GM21825 (cell line): Measurements from ENCODE around the gene FNIP2.
"Not testable (repeated sequence)": the region's sequence is repeated elsewhere in the genome, so short reads cannot be mapped to it uniquely, and the experiment has no call there.

Source experiments
- ATAC-seq: cut with Tn5 transposase; IDR thresholded peaks from one replicate; pipeline ENCODE4 v1.9.1; 2021; ENCODE audit warnings: mild to moderate bottlenecking, moderate library complexity; ENCODE audit not compliant: unreplicated experiment

FNIP2 gene

GRCh38 chr4:158768555-158769174 lies at the start of gene FNIP2:
Gene FNIP2 (plus strand): TSS chr4:158769026. CDS start chr4:158769213, 187 bp downstream.
- peak; percentile 86 for ATAC-seq

DNA sequence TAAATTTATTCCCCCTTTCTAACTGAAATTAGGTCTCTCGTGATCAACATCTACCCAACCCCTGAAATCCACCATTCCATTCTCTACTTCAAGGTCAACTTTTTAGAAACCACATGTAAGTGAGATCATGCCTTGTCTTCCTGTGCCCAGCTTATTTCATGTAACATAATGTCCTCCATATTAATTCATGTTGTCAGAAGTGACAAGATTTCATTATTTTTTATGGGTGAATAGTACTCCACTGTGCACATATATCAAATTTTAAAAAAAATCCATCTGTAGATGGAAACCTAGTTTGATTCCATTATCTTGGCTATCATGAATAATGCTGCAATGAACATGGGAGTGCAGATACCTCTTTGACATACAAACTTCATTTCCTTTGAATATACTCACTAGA lies 47.1 kb upstream of the FNIP2 start:
- no peak for ATAC-seq

- peak; percentile 7 for ATAC-seq
These were observed 46.4 kb upstream of the FNIP2 start for GRCh38 chr4:158722291-158722916.

DNA sequence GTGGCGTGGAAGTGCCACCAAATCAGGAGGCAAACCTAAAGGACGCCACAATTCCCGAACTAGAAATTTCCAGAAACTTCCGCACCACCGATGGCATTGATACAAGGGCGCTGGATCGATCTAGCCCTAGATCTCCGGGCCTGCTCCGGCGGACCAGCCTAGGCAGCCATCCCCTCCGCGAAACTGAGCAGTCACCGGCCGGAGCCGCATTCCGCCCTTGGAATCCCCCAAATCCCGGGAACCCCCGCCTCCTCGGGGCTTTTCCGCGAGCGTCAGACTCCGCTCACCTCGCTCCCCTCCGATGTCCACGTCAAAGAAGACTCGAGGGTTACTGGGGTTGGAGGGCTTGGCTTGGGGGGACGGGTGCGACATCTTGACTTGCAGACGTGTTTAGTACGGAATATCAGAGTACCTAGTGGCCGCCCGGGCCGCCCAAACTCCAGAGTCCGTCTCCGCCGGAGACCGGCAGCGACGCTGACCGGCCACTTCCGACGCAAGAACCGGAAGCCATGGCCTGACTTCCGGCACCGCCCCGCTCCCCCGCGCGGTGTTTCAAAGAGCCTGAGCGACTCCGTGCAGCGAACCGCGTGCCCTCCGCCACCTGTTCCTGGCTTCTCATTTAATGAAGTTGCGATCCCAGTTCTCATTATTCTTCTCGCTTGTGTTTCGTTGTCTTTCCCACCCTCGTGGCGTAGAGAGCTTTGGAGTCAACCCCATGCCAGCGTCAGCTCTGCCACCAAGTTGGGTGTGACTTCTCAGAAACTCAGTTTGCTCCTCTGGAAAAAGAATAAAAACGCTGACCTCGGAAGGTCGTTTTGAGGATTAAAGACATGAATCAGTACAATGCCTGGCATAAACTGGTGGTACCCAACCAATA lies 45.7 kb upstream of the FNIP2 start, which contains the start of gene PPID:
PPID (minus strand) TSS at position 480 of the 877 bp plus-strand sequence; CDS start at position 372, 108 bp downstream.
- ATAC-seq, result peak; percentile 98

DNA sequence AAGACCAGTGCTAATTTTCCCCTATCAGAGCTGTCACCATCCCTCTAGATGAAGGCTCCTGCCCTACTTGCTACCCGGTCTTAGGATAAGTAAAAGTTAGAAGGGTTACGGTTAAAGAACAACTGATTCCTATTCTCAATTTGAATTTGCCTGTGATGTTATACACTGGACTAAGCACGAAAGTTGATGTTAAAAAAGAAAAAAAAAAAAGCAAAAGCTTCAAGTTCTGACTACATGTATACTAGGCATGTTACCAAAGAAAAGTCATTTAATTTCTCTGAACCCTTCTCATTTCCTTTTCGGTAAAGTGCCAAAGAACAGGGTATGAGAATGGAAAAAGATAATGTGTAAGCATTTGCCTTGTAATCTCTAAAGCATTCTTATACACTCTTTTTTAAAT lies 44.2 kb upstream of the FNIP2 start:
- no peak for ATAC-seq

DNA sequence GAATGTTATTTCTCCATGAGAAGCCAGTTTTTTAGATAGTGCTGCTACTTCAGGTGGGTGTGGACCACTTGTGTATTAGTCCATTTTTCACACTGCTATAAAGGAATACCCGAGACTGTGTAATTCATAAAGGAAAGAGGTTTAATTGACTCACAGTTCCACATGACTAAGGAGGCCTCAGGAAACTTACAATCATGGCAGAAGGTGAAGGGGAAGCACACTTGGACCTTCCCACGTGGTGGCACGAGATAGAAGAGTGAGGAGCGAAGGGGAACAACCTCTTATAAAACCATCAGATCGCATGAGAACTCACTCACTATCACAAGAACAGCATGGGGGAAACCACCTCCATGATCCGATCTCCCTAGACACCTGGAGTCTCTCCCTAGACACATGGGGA lies 42.2 kb upstream of the FNIP2 start:
- no peak for ATAC-seq

DNA sequence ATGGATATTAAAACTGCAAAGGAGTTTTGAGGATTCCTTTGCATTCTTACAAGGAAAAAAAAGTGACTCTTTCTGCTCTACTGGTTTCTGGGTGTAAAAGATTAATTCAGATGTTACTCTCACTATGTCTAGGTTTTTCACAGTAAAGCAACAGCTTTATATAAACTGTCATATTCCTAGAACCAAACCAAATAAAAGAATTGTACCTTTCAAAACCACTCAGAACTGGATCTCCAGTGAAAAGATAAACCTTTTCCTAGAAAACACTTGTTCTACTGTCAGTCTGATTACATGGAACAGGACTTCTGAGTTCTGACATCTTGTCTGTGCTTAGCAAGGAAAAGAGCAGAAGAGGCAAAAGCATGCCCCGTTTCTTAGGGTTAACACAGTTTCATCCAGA lies 40.6 kb upstream of the FNIP2 start:
- no peak for ATAC-seq

DNA sequence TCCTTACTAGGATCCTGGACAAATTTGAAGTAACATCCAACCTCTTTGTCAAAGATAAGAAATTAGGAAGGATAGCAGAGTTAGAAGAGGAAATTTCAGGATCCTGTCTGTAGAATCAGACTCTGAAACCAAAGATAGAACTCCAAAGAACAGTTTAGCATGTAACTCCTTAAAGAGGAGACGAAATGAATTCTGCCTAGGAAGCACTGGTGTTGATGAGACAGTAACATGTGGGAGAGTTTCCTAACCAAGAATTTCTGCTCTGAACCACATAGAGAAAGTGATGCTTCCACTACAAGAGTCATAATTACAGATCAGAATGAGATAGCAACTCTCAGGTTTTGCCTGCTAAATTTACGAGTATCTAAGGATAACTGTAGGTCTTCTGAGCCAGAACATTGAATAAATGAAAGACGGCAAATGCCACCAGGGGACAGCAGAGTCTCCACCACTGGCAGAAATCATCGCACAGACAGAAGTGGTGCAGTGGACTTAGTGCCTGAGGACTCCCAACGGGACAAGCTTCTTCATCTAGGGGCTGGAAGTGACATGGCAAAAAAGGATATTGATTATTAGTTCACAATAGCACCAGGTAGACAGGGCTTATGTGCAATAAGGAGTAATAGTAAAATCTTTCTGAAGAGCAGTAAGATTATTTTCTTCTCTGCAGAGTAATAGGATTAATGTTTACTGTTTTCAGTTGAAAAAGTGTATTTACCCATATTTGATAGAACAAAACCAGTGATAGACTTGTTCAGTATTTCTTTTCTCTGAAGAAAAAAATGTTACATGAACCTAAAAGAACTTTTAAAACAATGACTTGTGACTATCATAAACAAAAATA lies 38.9 kb upstream of the FNIP2 start:
- peak; percentile 89 for ATAC-seq

GRCh38 chr4:158738866-158739265 lies 30.0 kb upstream of the FNIP2 start:
- no peak for ATAC-seq

GRCh38 chr4:158739600-158739999 lies 29.2 kb upstream of the FNIP2 start:
- ATAC-seq, result no peak

DNA sequence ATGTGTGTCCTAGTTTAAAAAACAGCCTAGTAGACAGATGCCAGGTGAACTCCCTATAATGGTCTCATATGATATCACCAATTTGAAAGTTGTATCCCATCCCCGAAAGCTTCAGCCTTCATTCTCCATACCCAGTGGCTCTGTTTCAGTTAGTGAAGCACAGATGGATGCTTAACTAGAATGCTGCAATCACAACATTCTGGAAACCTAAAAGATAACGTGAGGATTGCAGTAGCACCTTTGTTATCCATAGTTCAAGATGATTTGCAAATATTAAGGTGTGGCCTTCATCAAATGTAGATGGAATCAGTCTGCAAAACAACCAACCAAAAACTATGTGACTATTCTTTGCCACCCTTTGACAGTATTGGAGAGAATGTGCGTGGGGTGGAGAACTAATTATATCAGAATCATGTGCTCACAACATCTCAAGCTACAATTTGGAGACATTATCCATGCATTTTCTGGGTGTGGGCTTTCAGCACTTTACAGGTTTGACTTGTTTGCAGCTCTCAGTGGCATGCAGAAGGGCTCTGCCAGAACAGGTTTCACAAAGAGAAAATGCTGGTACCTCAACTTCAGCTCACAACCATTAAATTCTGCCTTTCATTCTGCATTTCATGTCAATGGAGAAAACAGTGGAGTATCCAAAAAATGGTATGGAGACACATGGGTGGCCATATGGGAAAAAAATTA lies 27.4 kb upstream of the FNIP2 start:
- ATAC-seq, result no peak

GRCh38 chr4:158746537-158746936 lies 22.3 kb upstream of the FNIP2 start:
- not testable (repeated sequence) for ATAC-seq

DNA sequence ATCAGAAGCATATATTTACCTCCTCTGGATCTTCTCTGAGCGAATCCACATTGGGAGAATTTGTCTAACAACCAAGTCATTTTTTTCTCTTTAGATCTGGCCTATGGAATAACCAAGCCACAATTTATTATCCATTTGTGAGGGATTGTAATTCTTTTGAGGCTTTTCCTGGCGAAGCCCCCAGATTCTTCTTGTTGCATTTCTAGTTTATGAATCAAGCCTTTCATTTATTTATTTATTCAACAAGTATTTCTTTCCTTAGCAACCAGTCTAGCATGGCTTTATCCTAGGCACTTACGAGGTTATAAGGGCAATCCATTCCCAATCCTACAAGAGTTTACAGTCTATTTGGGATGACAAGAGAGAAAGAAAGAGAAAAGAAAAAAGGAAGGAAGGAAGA lies 18.4 kb upstream of the FNIP2 start:
- no peak for ATAC-seq

DNA sequence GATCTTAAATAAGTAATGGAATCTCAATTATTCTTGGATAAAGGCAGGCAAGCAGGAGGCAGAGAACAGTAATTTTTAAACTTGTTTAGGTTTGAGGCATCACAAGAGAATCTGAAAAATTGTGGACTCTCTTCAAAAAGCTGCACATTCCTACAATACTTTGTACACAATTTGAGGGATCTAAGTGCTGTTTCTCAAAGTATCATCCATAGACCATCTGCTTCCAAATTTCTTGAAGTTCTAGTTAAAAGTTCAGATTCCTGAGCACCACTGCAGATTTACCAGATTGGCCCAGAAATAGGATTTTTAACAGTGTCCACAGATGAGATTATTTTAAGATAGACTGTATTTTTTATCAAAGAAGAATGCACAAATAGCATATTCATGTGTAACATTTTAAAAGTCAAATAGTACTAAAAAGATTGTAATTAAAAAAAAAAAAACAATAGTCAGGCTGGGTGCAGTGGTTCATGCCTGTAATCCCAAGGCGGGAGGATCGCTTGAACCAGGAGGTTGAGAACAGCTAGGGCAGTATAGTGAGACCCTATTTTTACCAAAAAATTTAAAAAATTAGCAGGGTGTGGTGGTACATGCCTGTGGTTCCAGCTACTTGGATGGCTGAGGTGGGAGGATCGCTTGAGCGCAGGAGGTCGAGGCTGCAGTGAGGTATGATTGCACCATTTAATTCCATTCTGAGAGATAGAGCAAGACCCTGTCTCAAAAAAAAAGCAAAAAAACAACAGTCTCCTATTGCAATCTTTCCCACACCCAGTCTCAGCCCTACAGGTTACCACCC lies 14.2 kb upstream of the FNIP2 start:
- ATAC-seq, result no peak

DNA sequence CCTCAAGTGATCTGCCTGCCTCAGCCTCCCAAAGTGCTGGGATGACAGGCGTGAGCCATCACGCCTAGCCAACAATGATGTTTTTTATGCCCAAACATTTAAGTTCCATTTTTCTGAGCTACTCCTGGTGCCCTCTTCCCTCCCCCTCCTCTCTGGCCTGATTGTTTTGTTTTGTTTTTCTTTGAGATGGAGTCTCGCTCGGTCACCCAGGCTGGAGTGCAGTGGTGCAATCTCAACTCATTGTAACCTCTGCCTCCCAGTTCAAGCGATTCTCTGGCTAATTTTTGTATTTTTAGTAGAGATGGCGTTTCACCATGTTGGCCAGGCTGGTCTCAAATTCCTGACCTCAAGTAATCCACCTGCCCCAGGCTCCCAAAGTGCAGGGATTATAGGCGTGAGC lies 13.0 kb upstream of the FNIP2 start:
- ATAC-seq, result not testable (repeated sequence)

DNA sequence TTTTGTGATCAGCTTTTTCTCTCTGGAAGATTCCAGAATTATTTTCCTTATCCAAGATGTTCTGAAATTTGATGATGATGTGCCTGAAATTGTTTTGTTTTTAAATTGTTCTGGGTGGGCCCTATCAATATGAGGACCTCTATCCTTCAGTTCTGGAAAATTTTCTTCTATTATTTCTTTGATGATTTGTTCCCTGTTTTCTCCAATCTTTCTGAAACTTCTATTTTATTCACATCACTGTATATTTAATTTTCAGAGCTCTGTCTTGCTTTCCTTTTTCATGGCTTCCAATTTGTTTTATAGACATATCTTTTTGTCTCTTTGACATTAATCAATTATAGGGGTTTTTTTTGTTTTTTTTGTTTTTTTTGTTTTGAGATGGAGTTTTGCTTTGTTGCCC lies 12.2 kb upstream of the FNIP2 start:
- ATAC-seq, result no peak

- ATAC-seq, result no peak
These were observed 10.7 kb upstream of the FNIP2 start for GRCh38 chr4:158758142-158758541.

- ATAC-seq, result no peak
These were observed 10.1 kb upstream of the FNIP2 start for GRCh38 chr4:158758703-158759102.

DNA sequence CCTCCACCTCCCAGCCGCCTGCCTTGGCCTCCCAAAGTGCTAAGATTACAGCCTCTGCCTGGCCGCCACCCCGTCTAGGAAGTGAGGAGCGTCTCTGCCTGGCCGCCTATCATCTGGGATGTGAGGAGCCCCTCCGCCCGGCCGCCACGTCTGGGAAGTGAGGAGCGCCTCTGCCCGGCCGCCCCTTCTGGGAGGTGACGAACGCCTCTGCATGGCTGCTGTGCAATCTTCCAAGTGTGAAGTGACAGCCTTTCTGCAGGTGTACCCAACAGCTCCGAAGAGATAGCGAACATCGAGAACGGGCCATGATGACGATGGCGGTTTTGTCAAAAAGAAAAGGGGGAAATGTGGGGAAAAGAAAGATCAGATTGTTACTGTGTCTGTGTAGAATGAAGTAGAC lies 9.3 kb upstream of the FNIP2 start:
- not testable (repeated sequence) for ATAC-seq
